HCT116 (cell line): ENCODE results near the gene UBE2N. TPM values are rescaled to one million over a fixed set of nuclear protein-coding genes. Genes with fewer than 3 reads are reported as not detected.

Experiments
- ATAC-seq: fragments of 200-7000 bp; cut with Tn5 transposase; 2 replicates; pipeline ENCODE4 v1.9.1; 2020; ENCODE audit warnings: mild to moderate bottlenecking, moderate library complexity
- BruUV-seq: library from RNA; stranded (reverse); fragments of 400-500 nt; replicated peaks from 2 replicates; lab custom pipeline; 2021; lab: Mats Ljungman, UMichigan
- CTCF ChIA-PET: fragments of 300-600 bp; sonication (Branson Sonifier 250); formaldehyde crosslinking; loops from one replicate; lab custom pipeline; 2021; ENCODE audit warnings: antibody characterized with exemption; lab: Charles Lee
- POLR2A ChIA-PET: fragments of 300-600, 350-600 bp; sonication (Branson Sonifier 250); formaldehyde crosslinking; loops from one replicate; lab custom pipeline; 2021; ENCODE audit warnings: antibody characterized with exemption; lab: Charles Lee
- RAD21 ChIA-PET, 2 experiments: fragments of 300-600 bp; sonication (Branson Sonifier 250); formaldehyde crosslinking; loops; one replicate each; lab custom pipeline; 2023; ENCODE audit warnings: low total read pairs in 2 of 2; ENCODE audit not compliant: uncharacterized antibody in 2 of 2, unreplicated experiment in 2 of 2, low non-redundant PET in 1 of 2; lab: Charles Lee
- DNase-seq: peaks from one replicate; pipeline ENCODE4 v3.0.0-alpha.2; 2010; ENCODE audit warnings: low read depth, low spot score
- H2AFZ ChIP-seq: fragments of 200-600 bp; shearing (Covaris generic), sonication (generic); 2 replicates; pipeline ENCODE4 v1.6.1; 2017; ENCODE audit warnings: low read depth, mixed run types, mixed read lengths, antibody characterized with exemption, low read length; ENCODE audit not compliant: poor library complexity, severe bottlenecking
- H3K27ac ChIP-seq: 2 replicates; pipeline ENCODE4 v1.5.1; 2012; ENCODE audit warnings: low read depth, low read length
- H3K27me3 ChIP-seq: fragments of 200-600 bp; sonication (generic); 2 replicates; pipeline ENCODE4 v1.6.1; 2016; ENCODE audit warnings: mixed run types, low read length, mixed read lengths; ENCODE audit not compliant: insufficient read depth
- H3K36me3 ChIP-seq, 2 experiments: fragments of 200-500 bp in 1 of 2; fragments of 200-600 bp in 1 of 2; sonication (Bioruptor generic) in 1 of 2; sonication (generic) in 1 of 2; 2 replicates each; pipeline versions ENCODE4 v1.5.1 to v1.6.1; 2014 to 2016; ENCODE audit warnings: low read length in 2 of 2, inconsistent platforms in 1 of 2, mixed read lengths in 1 of 2, mixed run types in 1 of 2; ENCODE audit not compliant: insufficient read depth in 2 of 2, control insufficient read depth in 1 of 2
- H3K4me1 ChIP-seq, 2 experiments: fragments of 200-600 bp in 1 of 2; sonication (generic) in 1 of 2; 2 replicates each; pipeline versions ENCODE4 v1.5.1 to v1.6.1; 2012 to 2017; ENCODE audit warnings: low read length in 2 of 2, inconsistent platforms in 1 of 2, mild to moderate bottlenecking in 1 of 2, mixed read lengths in 1 of 2, mixed run types in 1 of 2, moderate library complexity in 1 of 2; ENCODE audit not compliant: insufficient read depth in 2 of 2, control insufficient read depth in 1 of 2
- H3K4me2 ChIP-seq: fragments of 200-600 bp; sonication (generic); 2 replicates; pipeline ENCODE4 v1.6.1; 2017; ENCODE audit warnings: mixed run types, low read length, mixed read lengths
- H3K4me3 ChIP-seq, 2 experiments: fragments of 200-600 bp in 1 of 2; sonication (generic) in 1 of 2; replicated peaks in 1 of 2; 2 replicates each; pipeline ENCODE4 v1.5.1; 2011 to 2016; ENCODE audit warnings: low read length in 2 of 2, control low read depth in 1 of 2, low read depth in 1 of 2, mild to moderate bottlenecking in 1 of 2, mixed read lengths in 1 of 2, mixed run types in 1 of 2
- H3K79me2 ChIP-seq: fragments of 200-600 bp; sonication (generic); 2 replicates; pipeline ENCODE4 v1.6.1; 2017; ENCODE audit warnings: mild to moderate bottlenecking, mixed run types, low read length, moderate library complexity, mixed read lengths; ENCODE audit not compliant: insufficient read depth
- H3K9ac ChIP-seq: fragments of 200-600 bp; sonication (generic); 2 replicates; pipeline ENCODE4 v1.6.1; 2016; ENCODE audit warnings: low read length, mixed read lengths
- H3K9me2 ChIP-seq: fragments of 200-600 bp; sonication (generic), shearing (Covaris generic); 2 replicates; pipeline ENCODE4 v1.6.1; 2017; ENCODE audit warnings: mixed run types, mild to moderate bottlenecking, moderate library complexity; ENCODE audit not compliant: insufficient read depth
- H3K9me3 ChIP-seq, 2 experiments: fragments of 200-500 bp in 1 of 2; fragments of 200-600 bp in 1 of 2; sonication (Bioruptor generic) in 1 of 2; sonication (generic) in 1 of 2; 2 replicates each; pipeline ENCODE4 v1.6.1; 2014 to 2017; ENCODE audit warnings: low read length in 2 of 2, mixed read lengths in 2 of 2, inconsistent platforms in 1 of 2, low read depth in 1 of 2, mild to moderate bottlenecking in 1 of 2, mixed run types in 1 of 2, moderate library complexity in 1 of 2; ENCODE audit not compliant: control insufficient read depth in 1 of 2, insufficient read depth in 1 of 2
- H4K20me1 ChIP-seq: fragments of 200-600 bp; sonication (generic), shearing (Covaris generic); 2 replicates; pipeline ENCODE4 v1.6.1; 2017; ENCODE audit warnings: mixed run types, mild to moderate bottlenecking, moderate library complexity; ENCODE audit not compliant: insufficient read depth
- POLR2AphosphoS5 ChIP-seq: IDR thresholded peaks from 2 replicates; pipeline ENCODE4 v1.6.1; 2011; ENCODE audit warnings: mild to moderate bottlenecking, low read depth, low read length, moderate library complexity
- RAD21 ChIP-seq: IDR thresholded peaks from 2 replicates; pipeline ENCODE4 v1.6.1; 2012; ENCODE audit warnings: low read depth, mild to moderate bottlenecking
- SIN3A ChIP-seq: IDR thresholded peaks from 2 replicates; pipeline ENCODE4 v1.6.1; 2012; ENCODE audit warnings: low read depth
- SP1 ChIP-seq: IDR thresholded peaks from 2 replicates; pipeline ENCODE4 v1.6.1; 2012; ENCODE audit warnings: low read depth
- YY1 ChIP-seq: IDR thresholded peaks from 2 replicates; pipeline ENCODE4 v1.6.1; 2011; ENCODE audit warnings: low read length, low read depth, moderate library complexity, mild to moderate bottlenecking; ENCODE audit not compliant: insufficient replicate concordance; ENCODE audit errors: extremely low read depth
- ZFX ChIP-seq: fragments of 450-650 bp; IDR thresholded peaks from 2 replicates; pipeline ENCODE4 v1.6.1; 2017
- intact Hi-C: fragments of 100-400 bp; cut with micrococcal nuclease; formaldehyde crosslinking; loops from 2 replicates; pipeline ENCODE4 v1.10.0; 2022
- total RNA-seq: library from RNA; stranded (reverse); gene quantifications from one replicate; pipeline ENCODE4 v1.2.1, GENCODE V29; 2021; ENCODE audit not compliant: unreplicated experiment
- TF ChIP-seq, protein P1 (sequence below), 3 experiments: fragments of 200-600 bp in 1 of 3; sonication (generic) in 1 of 3; IDR thresholded peaks in 2 of 3; conservative IDR thresholded peaks in 1 of 3; 2 replicates each; pipeline ENCODE4 v1.5.1; 2012 to 2017; ENCODE audit warnings: low read depth in 2 of 3, low read length in 2 of 3, antibody characterized with exemption in 1 of 3, borderline replicate concordance in 1 of 3, control low read depth in 1 of 3, mild to moderate bottlenecking in 1 of 3, mixed read lengths in 1 of 3, mixed run types in 1 of 3, moderate library complexity in 1 of 3; ENCODE audit not compliant: insufficient read depth in 1 of 3

The UBE2N gene
- total RNA-seq, 1 experiment from 2014 or later: 140 TPM

DNA sequence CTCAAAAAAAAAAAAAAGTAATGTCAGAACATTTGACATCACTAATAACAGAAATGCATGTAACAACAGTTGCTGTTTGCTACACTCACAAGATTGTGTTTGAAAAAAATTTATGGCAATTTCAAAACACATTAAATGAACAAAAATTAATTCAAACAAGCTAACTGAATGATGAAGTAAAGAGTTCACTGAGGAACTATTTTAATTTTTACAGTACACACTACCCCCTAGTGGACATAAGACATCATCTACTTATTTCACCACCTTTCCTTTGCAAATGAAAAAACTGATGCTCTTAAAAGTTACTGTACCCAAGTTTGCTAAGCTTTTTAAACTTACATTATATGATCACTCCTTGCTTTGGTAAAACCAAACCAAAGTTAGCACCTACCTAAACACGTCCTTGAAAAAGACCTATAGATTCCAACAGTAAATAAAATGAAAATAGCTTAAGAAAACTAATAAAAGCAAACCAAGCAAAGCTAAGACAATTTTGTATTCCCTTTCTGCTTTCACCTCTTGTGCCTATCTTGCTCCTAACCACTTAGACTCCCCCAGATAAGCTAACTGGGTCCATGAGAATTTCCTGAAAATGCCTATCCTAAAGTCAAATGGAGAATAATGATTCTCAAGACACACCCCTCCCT lies 22.2 kb downstream of the UBE2N start:
- H3K27ac ChIP-seq: no peak overlapping the region
- H2AFZ ChIP-seq: no peak overlapping the region
- DNase-seq (no peak), ATAC-seq (peak; percentile 57)
- CTCF ChIA-PET: interaction anchor here (0.7 to 3.8 kb wide), 24 partner anchors 8 to 811 kb away, joined by 3 to 35 read pairs (median 3); partner anchors contain the start of gene EEA1
- H3K9ac ChIP-seq: no peak overlapping the region
- POLR2A ChIA-PET: no interaction called here
- no peaks in the 10 kb centered on the region for H3K36me3 ChIP-seq
- no peaks in the 10 kb centered on the region for H3K9me3 ChIP-seq
- no peaks in the 10 kb centered on the region for H3K27me3 ChIP-seq
- no peak overlapping the region for H3K4me3 ChIP-seq
- peaks cover 79% of the 10 kb centered on the region for H4K20me1 ChIP-seq
- no TSS peak for BruUV-seq
- H3K4me2 ChIP-seq: no peak overlapping the region
- H3K79me2 ChIP-seq: peaks cover 100% of the 10 kb centered on the region
- H3K9me2 ChIP-seq: no peaks in the 10 kb centered on the region
- no peaks in the 10 kb centered on the region for H3K4me1 ChIP-seq
- intact Hi-C loops: loop anchor here (1.0 kb wide), 1 partner anchor 683 kb away; no protein-coding TSS in a partner anchor
- RAD21 ChIA-PET: interaction anchor here (0.8 to 1.4 kb wide), 3 partner anchors 432 to 683 kb away, joined by 3 to 5 read pairs (median 4); no protein-coding TSS in a partner anchor
- TF ChIP-seq SIN3A: no peak
- TF ChIP-seq RAD21: peak; percentile 46
- TF ChIP-seq POLR2AphosphoS5: no peak
- TF ChIP-seq, protein P1, sequence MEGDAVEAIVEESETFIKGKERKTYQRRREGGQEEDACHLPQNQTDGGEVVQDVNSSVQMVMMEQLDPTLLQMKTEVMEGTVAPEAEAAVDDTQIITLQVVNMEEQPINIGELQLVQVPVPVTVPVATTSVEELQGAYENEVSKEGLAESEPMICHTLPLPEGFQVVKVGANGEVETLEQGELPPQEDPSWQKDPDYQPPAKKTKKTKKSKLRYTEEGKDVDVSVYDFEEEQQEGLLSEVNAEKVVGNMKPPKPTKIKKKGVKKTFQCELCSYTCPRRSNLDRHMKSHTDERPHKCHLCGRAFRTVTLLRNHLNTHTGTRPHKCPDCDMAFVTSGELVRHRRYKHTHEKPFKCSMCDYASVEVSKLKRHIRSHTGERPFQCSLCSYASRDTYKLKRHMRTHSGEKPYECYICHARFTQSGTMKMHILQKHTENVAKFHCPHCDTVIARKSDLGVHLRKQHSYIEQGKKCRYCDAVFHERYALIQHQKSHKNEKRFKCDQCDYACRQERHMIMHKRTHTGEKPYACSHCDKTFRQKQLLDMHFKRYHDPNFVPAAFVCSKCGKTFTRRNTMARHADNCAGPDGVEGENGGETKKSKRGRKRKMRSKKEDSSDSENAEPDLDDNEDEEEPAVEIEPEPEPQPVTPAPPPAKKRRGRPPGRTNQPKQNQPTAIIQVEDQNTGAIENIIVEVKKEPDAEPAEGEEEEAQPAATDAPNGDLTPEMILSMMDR (IDR thresholded peaks at IDR 0.05 in 2 of 3, conservative IDR thresholded peaks at IDR 0.05 in 1 of 3; ENCODE audit: borderline replicate concordance in 1 of 3, insufficient read depth in 1 of 3, low read depth in 2 of 3, low read length in 2 of 3): peak; percentile 32 to 73 (median 48); a peak in 5 of 6 replicates

DNA sequence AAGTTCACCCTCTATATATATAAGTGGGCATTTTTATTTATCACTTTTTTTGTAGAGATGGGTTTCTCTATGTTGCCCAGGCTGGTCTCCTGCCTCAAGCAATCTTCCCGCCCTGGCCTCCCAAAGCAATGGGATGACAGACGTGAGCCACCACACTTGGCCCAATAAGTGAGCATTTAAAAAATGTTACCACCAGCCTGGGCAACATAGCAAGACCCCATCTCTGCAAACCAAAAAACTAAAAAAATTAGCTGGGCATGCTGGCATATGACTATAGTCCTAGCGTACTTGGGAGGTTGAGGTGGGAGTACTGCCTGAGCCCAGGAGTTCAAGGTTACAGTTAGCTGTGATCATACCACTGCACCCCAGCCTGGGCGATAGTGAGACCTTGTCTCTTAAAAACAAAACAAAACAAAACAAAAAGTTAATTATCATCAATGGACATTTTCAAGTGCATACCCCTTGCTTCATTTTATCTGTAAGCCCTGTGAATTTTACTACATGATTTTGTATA lies 23.7 kb downstream of the UBE2N start:
- H4K20me1 ChIP-seq: peaks cover 65% of the 10 kb centered on the region
- no peaks in the 10 kb centered on the region for H3K36me3 ChIP-seq
- POLR2A ChIA-PET: no interaction called here
- no peak overlapping the region for H3K4me2 ChIP-seq
- no peak overlapping the region for H2AFZ ChIP-seq
- H3K27ac ChIP-seq: no peak overlapping the region
- no peak overlapping the region for H3K4me3 ChIP-seq
- RAD21 ChIA-PET: no interaction called here
- H3K9me2 ChIP-seq: no peaks in the 10 kb centered on the region
- intact Hi-C loops: no loop called here
- H3K9ac ChIP-seq: no peak overlapping the region
- BruUV-seq: no TSS peak
- CTCF ChIA-PET: no interaction called here
- TF ChIP-seq SP1 (no peak), YY1 (no peak), ZFX (no peak), POLR2AphosphoS5 (no peak)
- no peak for ATAC-seq
- no peaks in the 10 kb centered on the region for H3K27me3 ChIP-seq
- no peaks in the 10 kb centered on the region for H3K4me1 ChIP-seq
- H3K79me2 ChIP-seq: peaks cover 99% of the 10 kb centered on the region
- DNase-seq: no peak
- no peaks in the 10 kb centered on the region for H3K9me3 ChIP-seq
